Superior temporal gyrus (tissue), 1 donor: ENCODE measurements around the gene THAP8.
A peak's percentile ranks its signal among the peaks of the same experiment; 100 is the strongest.

Experiments used
- DNase-seq: peaks from one replicate; pipeline ENCODE4 v3.0.0-alpha.2; 2016; ENCODE audit errors: extremely low spot score

THAP8 gene

DNA sequence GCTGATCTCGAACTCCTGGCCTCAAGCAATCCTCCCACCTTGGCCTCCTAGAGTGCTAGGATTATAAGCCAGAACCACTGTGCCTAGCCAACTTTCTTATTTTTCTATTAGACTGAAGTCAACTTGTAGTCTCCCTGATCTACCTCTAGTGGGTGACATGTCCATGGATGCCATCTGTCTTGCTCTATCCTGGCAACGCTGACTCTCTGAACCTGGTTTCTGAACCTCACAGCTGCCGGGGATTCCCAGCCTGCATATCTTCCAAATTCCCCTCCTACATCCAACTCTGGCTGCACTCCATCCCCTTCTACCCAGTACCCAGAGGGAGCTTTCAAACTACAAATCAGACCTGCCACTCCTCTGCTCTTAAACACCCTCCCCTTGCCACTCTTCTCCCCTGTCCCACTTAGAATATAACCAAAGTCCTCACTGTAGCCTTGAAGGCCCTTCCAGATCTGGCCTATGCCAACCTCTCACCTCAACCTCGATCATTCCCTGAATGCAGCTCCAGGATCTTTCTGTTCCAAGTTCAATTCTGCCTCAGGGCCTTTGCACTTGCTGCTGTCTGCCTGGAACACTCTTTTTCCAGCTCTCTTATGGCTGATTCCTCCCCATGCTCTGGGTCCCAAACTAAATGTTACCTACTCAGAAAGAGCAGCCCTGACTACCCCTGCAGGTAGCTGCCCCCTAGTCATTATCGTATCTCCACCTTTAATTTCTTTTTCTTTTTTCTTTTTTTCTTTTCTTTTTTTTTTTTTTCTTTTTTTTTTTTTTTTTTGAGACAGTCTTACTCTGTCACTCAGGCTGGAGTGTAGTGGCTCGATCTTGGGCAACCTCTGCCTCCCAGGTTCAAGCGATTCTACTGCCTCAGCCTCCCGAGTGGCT is 23.6 kb downstream of the THAP8 start:
- no peak for DNase-seq

DNA sequence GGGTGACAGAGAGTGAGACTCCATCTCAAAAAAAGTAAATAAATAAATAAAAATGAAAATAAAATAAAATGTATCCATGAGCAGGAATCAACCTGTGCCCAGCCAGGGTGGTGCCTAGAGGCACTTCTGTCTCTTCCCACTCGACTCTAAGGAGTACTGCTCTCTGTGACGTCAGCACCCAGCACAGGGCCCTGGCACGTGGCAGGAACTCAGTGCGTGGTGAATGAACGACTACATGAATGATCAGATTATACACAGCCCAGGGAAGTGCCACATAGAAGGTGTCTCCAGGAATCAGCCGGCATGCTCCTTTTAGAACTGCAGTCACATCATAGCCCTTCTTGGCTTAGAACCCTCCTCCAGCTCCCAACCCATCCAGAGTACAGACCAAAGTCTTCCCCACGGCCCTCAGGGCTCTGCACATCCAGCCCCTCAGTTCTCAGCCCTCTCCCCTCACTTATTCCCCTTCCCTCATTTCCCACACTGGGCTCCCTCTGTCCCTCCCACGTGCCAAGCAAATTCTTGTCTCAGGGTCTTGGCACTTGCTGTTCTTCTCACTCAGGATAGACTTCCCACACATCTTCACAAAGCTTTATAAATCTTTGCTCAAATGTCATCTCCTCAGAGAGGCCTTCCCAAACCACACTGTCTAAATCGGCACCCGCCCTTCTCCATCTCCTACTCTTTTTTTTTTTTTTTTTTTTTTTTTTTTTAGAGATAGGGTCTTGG is 25.6 kb downstream of the THAP8 start:
- DNase-seq, result peak; percentile 53

DNA sequence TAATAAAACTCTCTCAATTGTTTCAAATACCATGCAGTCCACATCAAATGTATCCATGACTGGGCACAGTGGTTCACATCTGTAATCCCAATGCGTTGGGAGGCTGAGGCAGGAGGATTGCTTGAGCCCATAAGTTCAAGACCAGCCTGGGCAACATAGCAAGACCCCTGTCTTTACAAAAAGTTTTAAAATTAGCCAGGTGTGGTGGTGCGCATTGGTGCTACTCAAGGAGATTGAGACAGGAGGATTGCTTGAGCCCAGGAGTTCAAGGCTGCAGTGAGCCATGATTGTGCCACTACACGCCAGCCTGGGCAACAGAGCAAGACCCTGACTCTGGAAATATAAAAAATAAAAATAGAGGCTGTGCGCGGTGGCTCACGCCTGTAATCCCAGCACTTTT is 26.4 kb downstream of the THAP8 start:
- DNase-seq, result no peak

DNA sequence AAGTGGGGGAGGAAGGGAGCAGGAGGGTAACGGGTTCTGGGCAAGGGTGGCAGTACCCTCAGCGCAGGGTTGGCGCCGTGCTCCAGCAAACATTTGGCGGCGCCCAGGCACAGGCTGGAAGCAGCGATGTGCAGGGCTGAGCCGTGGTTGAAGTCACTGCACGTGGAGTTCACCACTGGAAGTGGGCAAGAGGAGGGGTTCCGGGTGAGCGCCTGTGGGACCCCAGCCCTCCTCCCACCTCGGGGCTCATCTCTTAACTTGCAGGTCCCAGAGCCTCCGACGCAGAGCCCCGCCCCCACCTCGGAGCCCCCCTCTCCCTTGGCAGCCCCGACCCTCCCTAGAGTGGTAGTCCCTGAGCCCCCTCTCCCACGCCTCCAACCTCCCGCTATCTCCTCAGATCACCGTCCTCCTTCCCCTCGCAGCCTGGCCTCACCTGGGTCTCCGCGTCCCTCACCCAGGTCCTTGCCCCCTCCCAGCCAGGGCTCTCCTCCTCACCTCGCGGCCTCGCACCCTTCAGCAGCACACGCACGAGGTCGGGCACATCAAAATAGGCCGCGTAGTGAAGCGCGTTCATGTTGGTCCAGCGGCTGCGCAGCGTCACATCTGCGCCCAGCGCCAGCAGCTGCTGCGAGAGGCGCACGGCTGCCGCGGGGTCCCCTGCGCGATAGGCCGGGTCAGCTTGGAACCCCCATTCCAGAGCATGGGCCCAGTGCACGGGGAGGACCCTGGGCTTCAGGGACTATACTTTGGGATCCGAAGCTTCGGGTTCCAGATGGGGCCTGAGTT is 27.8 kb downstream of the THAP8 start:
- no peak for DNase-seq

DNA sequence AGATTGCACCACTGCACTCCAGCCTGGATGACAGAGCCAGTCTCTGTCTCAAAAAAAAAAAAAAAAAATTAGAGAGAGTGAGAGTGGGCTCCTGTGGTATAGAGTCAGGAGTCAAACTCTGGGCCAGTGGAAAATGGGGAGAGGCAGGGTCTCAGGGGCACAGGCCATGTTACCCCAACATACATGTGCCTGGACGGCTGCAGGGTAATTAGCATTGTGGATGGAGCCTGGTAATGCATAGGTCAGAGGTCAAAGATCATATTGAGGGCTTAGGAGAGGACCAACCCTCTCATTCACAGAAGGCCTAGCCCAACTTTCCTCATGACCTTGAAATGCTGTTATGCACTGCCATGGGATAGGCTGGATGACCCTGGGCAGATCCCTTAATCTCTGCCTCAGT is 28.5 kb downstream of the THAP8 start:
- DNase-seq, result no peak

DNA sequence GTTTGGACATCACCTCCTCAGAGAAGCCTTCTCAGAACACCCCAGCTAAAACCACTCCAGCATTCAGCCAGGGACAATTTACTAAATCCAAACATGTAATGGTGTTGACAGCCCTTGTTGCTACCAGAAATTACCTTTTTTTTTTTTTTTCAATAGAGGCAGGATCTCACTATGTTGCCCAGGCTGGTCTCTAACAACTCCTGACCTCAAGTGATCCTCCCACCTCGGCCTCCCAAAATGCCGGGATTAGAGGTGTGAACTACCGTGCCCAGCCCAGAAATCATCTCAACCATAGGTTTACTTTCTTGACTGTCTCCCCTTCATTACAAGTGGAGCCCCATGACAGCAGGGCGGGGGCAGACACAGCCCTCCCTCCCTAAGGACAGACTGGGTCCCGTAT is 30.7 kb downstream of the THAP8 start:
- no peak for DNase-seq

DNA sequence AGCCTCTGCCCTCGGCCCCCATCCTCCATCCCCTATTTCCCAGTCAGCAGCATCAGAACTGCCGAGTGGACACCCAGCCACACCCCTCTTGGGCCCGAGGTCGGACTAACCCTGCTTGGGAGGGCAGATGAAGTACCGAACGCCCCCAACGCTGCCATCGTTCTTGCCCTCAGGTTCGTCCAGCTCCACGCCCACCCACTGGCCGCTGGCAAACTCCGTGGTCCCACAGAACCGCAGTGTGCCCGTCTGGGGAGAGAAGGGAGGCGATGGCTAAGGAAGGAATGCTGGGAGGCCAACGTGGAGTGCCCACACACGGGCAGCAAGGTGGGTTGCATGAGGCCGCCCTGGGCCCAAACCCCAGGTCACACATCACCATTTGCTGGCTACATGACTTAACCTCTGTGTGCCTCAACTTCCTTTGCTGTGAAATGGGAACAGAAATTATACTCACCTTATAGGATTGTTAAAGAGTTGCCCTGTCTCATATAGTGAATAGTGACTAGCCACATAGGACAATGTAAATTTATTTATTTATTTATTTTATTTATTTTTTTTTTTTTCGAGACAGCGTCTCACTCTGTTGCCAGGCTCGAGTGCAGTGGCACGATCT is 34.9 kb downstream of the THAP8 start:
- DNase-seq, result no peak

DNA sequence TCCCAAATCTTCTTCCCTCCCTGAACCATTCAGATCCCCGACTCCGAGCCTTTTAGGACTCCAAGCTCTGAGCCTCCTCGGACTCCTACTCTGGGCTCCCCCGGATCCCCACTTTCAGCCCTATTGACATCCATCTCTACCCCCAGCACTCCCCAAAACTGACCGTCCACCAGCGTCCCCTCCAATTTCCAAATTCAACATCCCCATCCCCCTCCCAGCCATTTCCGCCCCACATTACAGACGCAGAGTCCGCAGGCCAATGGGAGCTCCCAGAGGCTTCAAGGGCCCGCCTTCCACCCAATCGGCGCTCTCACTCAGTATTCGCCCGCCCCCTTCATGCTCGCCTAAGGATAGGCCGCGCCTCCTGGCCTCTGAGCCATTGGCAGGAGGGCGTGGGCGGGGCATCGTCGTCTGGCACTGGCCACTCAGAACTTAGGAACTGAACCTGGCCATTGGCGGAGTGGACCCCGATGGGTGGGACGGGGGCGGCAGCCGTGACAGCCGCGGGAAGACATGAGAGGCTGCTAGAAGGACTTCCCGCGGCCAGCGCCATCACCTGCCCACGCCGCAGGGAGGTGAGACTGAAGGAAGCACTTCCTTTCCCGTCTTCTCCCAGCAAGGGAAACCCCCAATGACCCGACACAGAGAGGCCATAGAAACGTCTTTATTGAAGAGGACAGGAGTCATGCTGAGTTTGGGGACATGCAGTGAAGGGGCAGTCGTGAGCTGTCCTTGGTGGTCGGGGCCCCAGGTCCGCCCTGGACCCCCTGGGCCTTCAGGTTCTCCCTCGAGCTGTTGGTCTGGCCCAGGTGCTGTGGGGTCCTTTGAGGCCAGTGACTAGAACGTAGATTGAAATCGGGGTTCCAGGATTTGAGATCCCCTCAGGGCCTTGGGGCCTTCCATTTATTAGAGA is 39.8 kb downstream of the THAP8 start, which contains the start of gene ALKBH6:
Gene ALKBH6, minus strand, starts transcription at position 202 of the 913 bp plus-strand sequence. CDS start 816 bp downstream, outside the sequence.
- DNase-seq, result peak; percentile 99

DNA sequence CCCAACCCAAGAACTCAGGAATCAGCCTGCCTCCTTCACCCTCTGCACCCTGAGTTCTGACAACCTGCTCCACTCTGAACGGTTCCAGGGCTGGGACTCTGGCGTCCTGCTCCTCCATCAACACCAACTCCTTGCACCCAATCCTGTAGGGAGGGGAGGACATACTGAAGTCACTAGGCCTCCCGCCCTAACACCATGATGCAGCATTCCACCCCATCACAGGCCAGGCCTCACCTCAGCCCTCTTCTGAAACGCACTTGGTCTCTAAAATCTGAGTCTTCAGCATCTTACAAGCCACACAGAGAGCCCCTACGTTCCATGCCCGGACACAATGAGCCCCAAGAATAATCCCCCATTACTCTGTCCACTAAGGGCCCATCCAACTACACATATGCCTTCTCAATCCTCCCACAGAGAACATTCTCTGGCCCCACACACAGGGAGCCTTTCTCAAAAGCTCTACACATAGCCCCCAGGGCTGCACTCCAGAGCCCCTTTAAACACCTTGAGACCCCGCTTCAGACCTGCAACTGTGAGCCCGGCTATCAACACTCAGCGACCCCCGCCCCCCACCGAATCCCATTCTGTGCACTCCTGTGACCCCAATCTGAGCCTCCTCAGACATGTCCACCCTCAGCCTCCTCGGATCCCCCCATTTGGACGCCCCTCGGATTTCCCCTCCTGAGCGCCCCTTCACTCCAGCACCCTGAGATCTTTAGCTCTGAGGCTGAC is 40.6 kb downstream of the THAP8 start:
- DNase-seq, result no peak

DNA sequence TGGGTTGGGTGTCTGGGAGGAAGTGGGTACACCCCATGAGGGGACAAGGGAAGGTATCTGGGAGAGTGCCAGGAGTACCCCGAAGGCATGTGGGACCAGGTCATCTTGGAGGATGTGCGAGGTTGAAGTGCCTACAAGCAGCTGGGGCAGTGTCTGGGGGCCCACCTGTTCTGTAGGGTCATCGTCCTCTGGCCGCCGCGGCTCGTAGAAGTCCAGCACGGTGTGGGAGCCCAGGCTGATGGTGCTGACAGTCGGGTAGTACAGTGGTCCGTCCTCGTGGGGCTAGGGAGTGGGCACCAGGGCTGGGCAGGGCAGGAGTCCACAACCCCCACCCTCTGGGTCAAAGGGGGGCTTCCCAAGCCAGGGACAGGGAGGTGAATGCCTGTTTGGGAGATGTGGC is 43.7 kb downstream of the THAP8 start:
- DNase-seq, result no peak

DNA sequence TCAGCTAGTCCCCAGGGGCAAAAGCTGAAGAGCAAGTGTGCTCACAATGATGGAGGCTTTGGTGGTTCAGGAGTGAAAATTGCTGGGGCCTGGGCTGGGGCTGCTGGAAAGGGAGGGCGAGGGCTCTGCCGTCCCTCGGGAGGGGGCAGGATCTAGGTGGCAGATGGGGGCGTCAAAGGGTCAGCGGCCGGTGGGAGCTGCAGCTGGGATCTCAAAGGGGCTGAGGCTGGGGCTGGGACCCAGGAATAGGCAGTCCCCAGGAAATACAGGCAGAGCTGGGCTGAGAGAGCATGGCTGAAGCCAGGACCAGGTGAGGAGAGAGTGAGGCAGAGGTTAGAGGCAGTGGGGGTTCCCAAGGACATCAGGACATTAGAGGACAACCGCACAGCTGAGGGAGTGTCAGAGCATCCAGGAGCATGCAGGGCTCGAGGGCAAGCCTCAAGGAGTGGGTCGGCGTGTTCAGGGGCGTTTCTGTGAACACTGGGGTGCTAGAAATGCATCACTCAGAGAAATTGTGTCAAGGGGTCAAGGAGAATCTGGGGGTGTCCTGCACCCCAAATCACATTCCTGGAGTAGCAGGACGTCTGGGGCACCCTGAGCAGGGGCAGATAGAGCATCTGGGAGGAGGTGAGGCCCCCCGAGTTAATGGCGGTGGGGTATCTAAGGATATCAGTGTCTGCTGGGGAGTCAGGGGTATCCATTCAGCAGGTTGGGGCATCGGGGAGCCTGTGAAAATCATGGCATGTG is 44.3 kb downstream of the THAP8 start:
- DNase-seq, result no peak

DNA sequence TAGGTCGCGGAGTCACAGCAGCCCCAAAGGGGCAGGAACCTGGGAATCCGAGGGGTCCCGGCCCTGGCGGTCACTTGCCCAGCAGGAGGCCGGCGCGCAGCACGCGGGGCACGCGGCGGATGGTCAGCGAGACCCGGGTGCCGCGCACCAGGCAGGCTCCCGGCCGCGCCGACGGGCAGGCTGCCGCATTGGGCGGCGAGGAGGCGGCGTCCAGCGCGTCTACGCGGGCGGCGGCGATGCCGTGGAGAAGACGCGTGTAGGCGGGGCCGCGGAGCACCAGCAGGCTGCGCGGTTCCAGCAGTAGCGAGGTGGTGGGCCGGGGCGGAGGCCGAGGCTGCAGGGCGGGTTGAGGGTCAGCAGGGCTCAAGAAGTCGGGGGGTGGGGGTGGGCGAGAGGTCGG is 44.9 kb downstream of the THAP8 start:
- peak; percentile 46 for DNase-seq

DNA sequence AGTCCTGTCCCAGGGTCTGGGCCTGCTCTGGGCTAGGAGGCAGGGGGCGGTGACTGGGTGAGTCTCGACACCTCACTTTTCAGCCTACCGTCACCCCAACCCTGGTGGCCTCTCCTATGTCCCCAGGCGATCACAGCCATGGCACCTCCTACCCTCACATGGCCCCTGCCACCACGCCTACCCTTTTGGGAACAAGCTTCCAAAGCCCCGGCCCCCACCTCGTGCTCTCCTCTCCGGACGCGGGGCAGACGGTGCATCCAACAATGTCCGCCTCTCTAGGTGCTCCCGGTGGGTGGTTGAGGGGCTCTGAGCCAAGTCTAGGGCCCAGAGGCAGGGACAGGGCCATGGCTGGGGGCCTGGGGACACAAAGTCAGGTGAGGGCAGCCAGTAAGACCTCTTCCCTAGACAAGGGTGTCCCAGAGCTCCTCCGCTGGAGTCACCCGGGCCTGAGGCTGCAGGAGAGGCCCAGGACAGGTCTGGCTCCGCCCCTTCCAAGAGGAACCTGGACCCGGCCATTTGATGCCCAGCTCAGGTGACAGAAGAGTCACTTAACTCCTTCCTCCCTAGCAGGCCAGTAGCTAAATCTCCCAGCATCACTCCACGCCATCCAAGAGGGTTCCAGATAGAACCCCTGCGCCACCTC is 45.6 kb downstream of the THAP8 start, which contains the start of gene SYNE4:
Gene SYNE4, minus strand, starts transcription at position 478 of the 643 bp plus-strand sequence. Its CDS starts 132 bp downstream, at position 346.
- no peak for DNase-seq

DNA sequence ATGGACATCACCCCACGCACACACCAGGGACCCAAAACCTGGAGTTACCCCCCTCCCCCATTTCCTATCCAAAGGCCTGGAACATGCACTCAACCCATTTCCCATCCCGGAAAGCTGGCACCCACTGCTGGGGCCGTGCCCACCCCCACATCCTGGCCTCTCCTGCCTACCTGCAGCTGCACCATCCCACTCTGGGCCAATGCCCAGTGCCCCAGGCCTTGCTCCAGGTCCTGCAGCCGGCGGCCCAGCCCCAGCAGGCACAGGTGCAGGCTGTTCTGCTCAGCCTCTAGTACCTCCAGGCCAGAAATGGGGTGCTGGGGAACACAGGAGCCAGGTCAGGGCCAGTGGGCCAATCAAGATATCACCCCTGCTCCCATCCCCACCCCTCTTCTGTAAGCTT is 47.1 kb downstream of the THAP8 start:
- no peak for DNase-seq

DNA sequence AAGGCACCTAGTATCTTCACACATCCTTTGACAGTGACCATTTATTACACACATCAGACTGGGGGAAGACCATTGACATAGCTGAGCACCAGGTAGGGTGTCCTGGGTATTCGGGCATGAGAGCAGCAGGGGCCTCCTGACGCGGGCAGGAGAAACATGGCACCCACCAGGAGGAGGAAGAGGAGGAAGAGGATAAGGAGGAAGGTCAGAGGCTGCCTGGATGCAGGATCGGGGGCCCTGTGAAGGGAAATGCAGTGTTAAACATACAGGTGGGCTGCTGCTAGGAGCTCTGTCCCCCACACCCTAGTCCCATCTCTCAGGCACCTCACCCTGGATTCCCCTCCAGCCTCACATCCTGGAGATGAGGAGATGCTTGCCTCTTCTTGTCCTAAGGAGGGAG is 50.8 kb downstream of the THAP8 start:
- no peak for DNase-seq

DNA sequence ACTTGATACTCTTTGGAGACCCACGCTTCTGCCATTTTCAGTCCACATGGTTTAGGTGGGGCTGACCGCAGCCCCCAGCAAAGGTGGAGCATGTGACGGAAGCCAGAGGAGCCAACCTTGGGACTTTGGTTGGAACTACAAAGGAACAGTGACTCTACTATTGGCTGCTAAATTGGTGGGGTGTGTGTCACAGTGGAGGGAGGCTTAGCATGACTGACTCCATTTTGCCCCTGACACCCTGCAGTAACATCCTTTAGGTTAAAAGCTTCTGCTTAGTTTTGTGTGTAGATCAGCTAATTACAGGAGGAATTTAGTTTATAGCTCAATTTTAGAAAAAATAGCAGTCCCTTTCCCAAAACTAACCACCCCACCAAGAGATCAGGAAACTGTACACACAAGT is 52.5 kb downstream of the THAP8 start:
- DNase-seq, result no peak

DNA sequence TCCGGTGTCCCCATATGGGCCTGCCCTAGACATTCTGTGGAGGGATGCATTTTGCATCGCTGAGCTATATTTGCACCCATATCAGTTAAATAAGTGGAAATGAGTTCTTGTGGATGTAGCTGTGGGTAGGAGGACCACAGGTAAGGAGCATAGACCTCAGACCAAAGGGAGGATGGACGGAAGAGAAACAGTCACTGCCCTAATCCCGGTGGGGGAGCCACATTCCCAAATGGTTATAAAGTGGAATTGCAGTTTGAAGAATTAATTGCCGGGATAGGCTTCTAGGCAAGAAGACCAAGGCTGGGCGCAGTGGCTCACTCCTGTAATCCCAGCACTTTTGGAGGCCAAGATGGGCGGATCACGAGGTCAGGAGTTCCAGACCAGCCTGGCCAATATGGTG is 57.3 kb downstream of the THAP8 start:
- no peak for DNase-seq
